Measurements from ENCODE around the gene NT5C2. TPM values are rescaled to one million over a fixed set of nuclear protein-coding genes. Genes with fewer than 3 reads are reported as not detected.

Gene NT5C2
- total and polyA plus RNA-seq, 2 donors (not counting 1 experiment from before 2014, with no cell fraction given): 74.3 to 82.2 TPM

DNA sequence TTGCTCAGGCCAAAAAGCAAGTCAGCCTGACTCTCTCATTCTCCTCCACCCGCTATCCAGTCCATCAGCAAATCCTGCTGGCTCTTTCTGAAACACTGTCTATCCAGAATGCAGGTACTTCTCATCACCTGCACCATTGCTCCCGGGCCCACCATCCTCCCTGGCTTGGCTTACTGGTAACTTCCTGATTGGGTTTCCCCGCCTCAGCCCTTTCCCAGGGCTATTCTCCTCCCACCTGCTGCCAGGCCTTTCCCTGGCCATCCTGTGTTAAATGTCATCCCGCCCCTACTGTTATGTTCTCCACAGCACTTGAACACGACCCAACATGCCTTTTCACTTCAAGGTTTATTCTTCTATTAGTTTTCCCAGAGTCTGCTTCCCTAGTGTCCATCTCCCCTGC, 150.9 kb downstream of the NT5C2 start:
- no peak for DNase-seq (ENCODE audit: low read depth in 2 of 2)
- no peak overlapping the region for H2AFZ ChIP-seq (ENCODE audit: low read length)
- no peak overlapping the region for H3K27ac ChIP-seq (ENCODE audit: insufficient read depth, low read length)
- H3K4me3 ChIP-seq (replicated peaks in 1 of 4; ENCODE audit: control extremely low read depth in 1 of 4, insufficient read depth in 1 of 4, low read depth in 3 of 4, low read length in 4 of 4): no peak overlapping the region
- H3K27me3 ChIP-seq (ENCODE audit: control insufficient read depth, insufficient read depth, low read length): no peaks in the 10 kb centered on the region
- no peak overlapping the region for H3K4me2 ChIP-seq (ENCODE audit: extremely low read depth, insufficient read depth, low read length)
- no peak overlapping the region for H3K9ac ChIP-seq (ENCODE audit: insufficient read depth, low read length)
- H4K20me1 ChIP-seq (ENCODE audit: control insufficient read depth, extremely low read depth, insufficient read depth, low read length): no peaks in the 10 kb centered on the region
- H3K9me3 ChIP-seq (ENCODE audit: control insufficient read depth, insufficient read depth, low read depth, low read length): no peaks in the 10 kb centered on the region
- H3K4me1 ChIP-seq (ENCODE audit: control insufficient read depth, extremely low read depth, insufficient read depth, low read length): peaks cover 2% of the 10 kb centered on the region
- TF ChIP-seq CTCF (conservative IDR thresholded peaks at IDR 0.05 in 1 of 2, IDR thresholded peaks at IDR 0.05 in 1 of 2; ENCODE audit: low read depth in 1 of 2, low read length in 2 of 2): no peak
- no peak for TF ChIP-seq EZH2 (IDR thresholded peaks at IDR 0.05; ENCODE audit: low read length, missing control alignments)
- no peaks in the 10 kb centered on the region for H3K36me3 ChIP-seq (ENCODE audit: control insufficient read depth, insufficient read depth, low read length)
- no peaks in the 10 kb centered on the region for H3K79me2 ChIP-seq (ENCODE audit: control insufficient read depth, insufficient read depth, low read length)

GRCh38 chr10:103041391-103041790, 151.7 kb downstream of the NT5C2 start:
- Histone ChIP-seq H3K27ac (ENCODE audit: insufficient read depth, low read length) (no peak overlapping the region), H2AFZ (ENCODE audit: low read length) (no peak overlapping the region), H3K4me2 (ENCODE audit: extremely low read depth, insufficient read depth, low read length) (no peak overlapping the region), H4K20me1 (ENCODE audit: control insufficient read depth, extremely low read depth, insufficient read depth, low read length) (no peaks in the 10 kb centered on the region), H3K4me3 (replicated peaks in 1 of 4; ENCODE audit: control extremely low read depth in 1 of 4, insufficient read depth in 1 of 4, low read depth in 3 of 4, low read length in 4 of 4) (no peak overlapping the region), H3K27me3 (ENCODE audit: control insufficient read depth, insufficient read depth, low read length) (no peaks in the 10 kb centered on the region), H3K36me3 (ENCODE audit: control insufficient read depth, insufficient read depth, low read length) (no peaks in the 10 kb centered on the region), H3K79me2 (ENCODE audit: control insufficient read depth, insufficient read depth, low read length) (no peaks in the 10 kb centered on the region), H3K9me3 (ENCODE audit: control insufficient read depth, insufficient read depth, low read depth, low read length) (no peaks in the 10 kb centered on the region), H3K4me1 (ENCODE audit: control insufficient read depth, extremely low read depth, insufficient read depth, low read length) (peaks cover 2% of the 10 kb centered on the region), H3K9ac (ENCODE audit: insufficient read depth, low read length) (no peak overlapping the region)
- TF ChIP-seq CTCF (conservative IDR thresholded peaks at IDR 0.05 in 1 of 2, IDR thresholded peaks at IDR 0.05 in 1 of 2; ENCODE audit: low read depth in 1 of 2, low read length in 2 of 2): no peak
- no peak for TF ChIP-seq EZH2 (IDR thresholded peaks at IDR 0.05; ENCODE audit: low read length, missing control alignments)
- DNase-seq (ENCODE audit: low read depth in 2 of 2): no peak

- H2AFZ ChIP-seq (ENCODE audit: low read length): no peak overlapping the region
- no peaks in the 10 kb centered on the region for H3K36me3 ChIP-seq (ENCODE audit: control insufficient read depth, insufficient read depth, low read length)
Measured at GRCh38 chr10:103040418-103040817, 152.7 kb downstream of the NT5C2 start.

More at GRCh38 chr10:103040418-103040817, 152.7 kb downstream of the NT5C2 start:
- Histone ChIP-seq H3K4me2 (ENCODE audit: extremely low read depth, insufficient read depth, low read length) (no peak overlapping the region), H3K9ac (ENCODE audit: insufficient read depth, low read length) (no peak overlapping the region), H3K4me3 (replicated peaks in 1 of 4; ENCODE audit: control extremely low read depth in 1 of 4, insufficient read depth in 1 of 4, low read depth in 3 of 4, low read length in 4 of 4) (no peak overlapping the region), H3K27me3 (ENCODE audit: control insufficient read depth, insufficient read depth, low read length) (no peaks in the 10 kb centered on the region), H4K20me1 (ENCODE audit: control insufficient read depth, extremely low read depth, insufficient read depth, low read length) (no peaks in the 10 kb centered on the region), H3K9me3 (ENCODE audit: control insufficient read depth, insufficient read depth, low read depth, low read length) (no peaks in the 10 kb centered on the region), H3K27ac (ENCODE audit: insufficient read depth, low read length) (no peak overlapping the region), H3K79me2 (ENCODE audit: control insufficient read depth, insufficient read depth, low read length) (no peaks in the 10 kb centered on the region), H3K4me1 (ENCODE audit: control insufficient read depth, extremely low read depth, insufficient read depth, low read length) (peaks cover 2% of the 10 kb centered on the region)
- peak in 1 of 2 donors; percentile 91 for DNase-seq (ENCODE audit: low read depth in 2 of 2)
- TF ChIP-seq CTCF (conservative IDR thresholded peaks at IDR 0.05 in 1 of 2, IDR thresholded peaks at IDR 0.05 in 1 of 2; ENCODE audit: low read depth in 1 of 2, low read length in 2 of 2): no peak
- no peak for TF ChIP-seq EZH2 (IDR thresholded peaks at IDR 0.05; ENCODE audit: low read length, missing control alignments)

Data from fibroblast of lung (primary cell).